GM23338 (cell line): ENCODE data around the gene AARS2. TPM values are rescaled to one million over a fixed set of nuclear protein-coding genes. Genes with fewer than 3 reads are reported as not detected.

Experiments
- ATAC-seq: fragments of 200-7000 bp; cut with Tn5 transposase; 3 replicates; pipeline ENCODE4 v1.9.1; 2020
- DNase-seq: peaks from one replicate; pipeline ENCODE4 v3.0.0-alpha.2; 2015; ENCODE audit warnings: low spot score
- H2AFZ ChIP-seq: fragments of 200-600 bp; sonication (generic); 2 replicates; pipeline ENCODE4 v1.8.0; 2016; ENCODE audit warnings: antibody characterized with exemption, mild to moderate bottlenecking, moderate library complexity
- H3F3A ChIP-seq: fragments of 200-600 bp; sonication (generic); replicated peaks from 2 replicates; pipeline ENCODE4 v1.8.0; 2017; ENCODE audit warnings: antibody characterized with exemption, mixed run types, low read depth
- H3K27ac ChIP-seq: fragments of 200-600 bp; sonication (generic); 2 replicates; pipeline ENCODE4 v1.6.1; 2016; ENCODE audit warnings: low read depth
- H3K27me3 ChIP-seq: fragments of 200-600 bp; sonication (generic); 2 replicates; pipeline ENCODE4 v1.8.0; 2016; ENCODE audit warnings: mild to moderate bottlenecking, mixed run types, moderate library complexity; ENCODE audit not compliant: insufficient read depth
- H3K36me3 ChIP-seq: fragments of 200-600 bp; sonication (generic); 2 replicates; pipeline ENCODE4 v1.8.0; 2016; ENCODE audit warnings: mild to moderate bottlenecking; ENCODE audit not compliant: insufficient read depth
- H3K4me1 ChIP-seq: fragments of 200-600 bp; sonication (generic); 2 replicates; pipeline ENCODE4 v1.8.0; 2016; ENCODE audit warnings: mild to moderate bottlenecking, moderate library complexity; ENCODE audit not compliant: insufficient read depth
- H3K4me2 ChIP-seq: fragments of 200-600 bp; sonication (generic); 2 replicates; pipeline ENCODE4 v1.7.1; 2017; ENCODE audit warnings: mixed run types
- H3K4me3 ChIP-seq: fragments of 200-600 bp; sonication (generic); 2 replicates; pipeline ENCODE4 v1.6.1; 2016; ENCODE audit warnings: mixed run types
- H3K79me2 ChIP-seq: fragments of 200-600 bp; sonication (generic); replicated peaks from 2 replicates; pipeline ENCODE4 v1.8.0; 2017; ENCODE audit warnings: mild to moderate bottlenecking; ENCODE audit not compliant: insufficient read depth
- H3K9me2 ChIP-seq: fragments of 200-600 bp; sonication (generic); 2 replicates; pipeline ENCODE4 v1.8.0; 2017; ENCODE audit not compliant: insufficient read depth
- H4K20me1 ChIP-seq: fragments of 200-600 bp; sonication (generic); replicated peaks from 2 replicates; pipeline ENCODE4 v1.8.0; 2017; ENCODE audit warnings: mild to moderate bottlenecking; ENCODE audit not compliant: insufficient read depth
- H3K27ac Mint-ChIP-seq: 2 replicates; pipeline ENCODE4 v1.8.0; 2020; ENCODE audit warnings: inconsistent platforms, mild to moderate bottlenecking, moderate library complexity, mixed read lengths
- H3K27me3 Mint-ChIP-seq: 3 replicates; pipeline ENCODE4 v1.8.0; 2022; ENCODE audit warnings: low read depth, mild to moderate bottlenecking, moderate library complexity, mixed read lengths, inconsistent platforms; ENCODE audit not compliant: insufficient read depth, poor library complexity
- H3K36me3 Mint-ChIP-seq: 3 replicates; pipeline ENCODE4 v1.8.0; 2021; ENCODE audit warnings: low read depth, mild to moderate bottlenecking, inconsistent platforms, moderate library complexity, mixed read lengths
- H3K4me1 Mint-ChIP-seq: 3 replicates; pipeline ENCODE4 v1.8.0; 2020; ENCODE audit warnings: mild to moderate bottlenecking, inconsistent platforms, mixed read lengths
- H3K4me3 Mint-ChIP-seq: 3 replicates; pipeline ENCODE4 v1.8.0; 2021; ENCODE audit warnings: moderate library complexity, mild to moderate bottlenecking, inconsistent platforms, mixed read lengths
- H3K9me3 Mint-ChIP-seq: 3 replicates; pipeline ENCODE4 v1.8.0; 2020; ENCODE audit warnings: moderate library complexity, mild to moderate bottlenecking, inconsistent platforms, mixed read lengths
- EZH2phosphoT487 ChIP-seq: fragments of 200-600 bp; sonication (generic); IDR thresholded peaks from one replicate; pipeline ENCODE4 v1.8.1; 2018; ENCODE audit warnings: antibody characterized with exemption; ENCODE audit not compliant: unreplicated experiment
- JUNB ChIP-seq: IDR thresholded peaks from one replicate; pipeline ENCODE4 v1.6.1; 2016; ENCODE audit warnings: antibody characterized with exemption; ENCODE audit not compliant: unreplicated experiment
- POLR2AphosphoS5 ChIP-seq: IDR thresholded peaks from 2 replicates; pipeline ENCODE4 v1.6.1; 2016; ENCODE audit warnings: antibody characterized with exemption, low read depth
- polyA plus RNA-seq: library from polyadenylated mRNA; unstranded; fragments of >200 nt; fragmentation: Nextera tagmentation; extraction: Ambion mirVana; gene quantifications from 2 replicates; pipeline ENCODE4 v1.2.1, GENCODE V29; 2016
- total RNA-seq: library from RNA; depleted of rRNA; stranded (reverse); fragments of >200 nt; shearing (Covaris generic); gene quantifications from 2 replicates; pipeline ENCODE4 v1.2.3, GENCODE V29; 2014
- TF ChIP-seq, protein P1 (sequence below): fragments of 250-450 bp; sonication (Bioruptor Pico); IDR thresholded peaks from 2 replicates; pipeline ENCODE4 v1.5.0; 2020; ENCODE audit warnings: mild to moderate bottlenecking, moderate library complexity
- TF ChIP-seq, protein P2 (sequence below): IDR thresholded peaks from 2 replicates; pipeline ENCODE4 v1.6.1; 2016; ENCODE audit warnings: antibody characterized with exemption
- TF ChIP-seq, protein P3 (sequence below), 2 experiments: fragments of 200-600 bp in 1 of 2; sonication (generic) in 1 of 2; conservative IDR thresholded peaks; 2 replicates each; pipeline versions ENCODE4 v1.5.1 to v1.6.1; 2016 to 2017; ENCODE audit warnings: antibody characterized with exemption in 2 of 2, low read depth in 2 of 2, mild to moderate bottlenecking in 2 of 2, moderate library complexity in 1 of 2

AARS2 gene
- total and polyA plus RNA-seq, 2 experiments from 2014 or later = 6.5 to 23.2 TPM

DNA sequence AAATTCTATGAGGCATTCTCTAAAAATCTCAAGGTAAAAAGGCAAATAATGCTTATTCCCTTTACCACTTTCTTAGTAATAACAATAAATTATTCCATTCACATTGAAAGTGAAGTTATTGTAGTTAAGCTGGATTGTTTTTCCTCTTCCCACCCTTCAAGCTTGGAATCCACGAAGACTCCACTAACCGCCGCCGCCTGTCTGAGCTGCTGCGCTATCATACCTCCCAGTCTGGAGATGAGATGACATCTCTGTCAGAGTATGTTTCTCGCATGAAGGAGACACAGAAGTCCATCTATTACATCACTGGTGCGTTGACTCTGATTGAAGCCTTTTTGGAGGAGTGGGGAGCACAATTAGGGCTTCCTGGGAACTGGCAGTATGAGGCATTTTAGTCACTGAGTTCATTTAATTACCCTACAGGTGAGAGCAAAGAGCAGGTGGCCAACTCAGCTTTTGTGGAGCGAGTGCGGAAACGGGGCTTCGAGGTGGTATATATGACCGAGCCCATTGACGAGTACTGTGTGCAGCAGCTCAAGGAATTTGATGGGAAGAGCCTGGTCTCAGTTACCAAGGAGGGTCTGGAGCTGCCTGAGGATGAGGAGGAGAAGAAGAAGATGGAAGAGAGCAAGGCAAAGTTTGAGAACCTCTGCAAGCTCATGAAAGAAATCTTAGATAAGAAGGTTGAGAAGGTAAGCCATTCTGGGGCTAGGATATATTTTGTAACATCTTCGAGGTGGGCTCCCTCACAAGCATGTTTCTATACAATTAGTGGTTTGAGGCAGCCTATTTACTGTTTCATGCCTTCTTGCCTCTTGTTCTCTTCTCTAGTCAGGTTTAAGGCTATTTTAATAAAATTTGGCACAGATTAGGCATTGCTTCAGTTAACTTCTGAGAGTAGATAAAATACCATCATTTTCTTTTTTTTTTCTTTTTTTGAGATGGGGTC lies 61.3 kb downstream of the AARS2 start:
- ATAC-seq (no peak), DNase-seq (no peak)
- TF ChIP-seq, protein P1, sequence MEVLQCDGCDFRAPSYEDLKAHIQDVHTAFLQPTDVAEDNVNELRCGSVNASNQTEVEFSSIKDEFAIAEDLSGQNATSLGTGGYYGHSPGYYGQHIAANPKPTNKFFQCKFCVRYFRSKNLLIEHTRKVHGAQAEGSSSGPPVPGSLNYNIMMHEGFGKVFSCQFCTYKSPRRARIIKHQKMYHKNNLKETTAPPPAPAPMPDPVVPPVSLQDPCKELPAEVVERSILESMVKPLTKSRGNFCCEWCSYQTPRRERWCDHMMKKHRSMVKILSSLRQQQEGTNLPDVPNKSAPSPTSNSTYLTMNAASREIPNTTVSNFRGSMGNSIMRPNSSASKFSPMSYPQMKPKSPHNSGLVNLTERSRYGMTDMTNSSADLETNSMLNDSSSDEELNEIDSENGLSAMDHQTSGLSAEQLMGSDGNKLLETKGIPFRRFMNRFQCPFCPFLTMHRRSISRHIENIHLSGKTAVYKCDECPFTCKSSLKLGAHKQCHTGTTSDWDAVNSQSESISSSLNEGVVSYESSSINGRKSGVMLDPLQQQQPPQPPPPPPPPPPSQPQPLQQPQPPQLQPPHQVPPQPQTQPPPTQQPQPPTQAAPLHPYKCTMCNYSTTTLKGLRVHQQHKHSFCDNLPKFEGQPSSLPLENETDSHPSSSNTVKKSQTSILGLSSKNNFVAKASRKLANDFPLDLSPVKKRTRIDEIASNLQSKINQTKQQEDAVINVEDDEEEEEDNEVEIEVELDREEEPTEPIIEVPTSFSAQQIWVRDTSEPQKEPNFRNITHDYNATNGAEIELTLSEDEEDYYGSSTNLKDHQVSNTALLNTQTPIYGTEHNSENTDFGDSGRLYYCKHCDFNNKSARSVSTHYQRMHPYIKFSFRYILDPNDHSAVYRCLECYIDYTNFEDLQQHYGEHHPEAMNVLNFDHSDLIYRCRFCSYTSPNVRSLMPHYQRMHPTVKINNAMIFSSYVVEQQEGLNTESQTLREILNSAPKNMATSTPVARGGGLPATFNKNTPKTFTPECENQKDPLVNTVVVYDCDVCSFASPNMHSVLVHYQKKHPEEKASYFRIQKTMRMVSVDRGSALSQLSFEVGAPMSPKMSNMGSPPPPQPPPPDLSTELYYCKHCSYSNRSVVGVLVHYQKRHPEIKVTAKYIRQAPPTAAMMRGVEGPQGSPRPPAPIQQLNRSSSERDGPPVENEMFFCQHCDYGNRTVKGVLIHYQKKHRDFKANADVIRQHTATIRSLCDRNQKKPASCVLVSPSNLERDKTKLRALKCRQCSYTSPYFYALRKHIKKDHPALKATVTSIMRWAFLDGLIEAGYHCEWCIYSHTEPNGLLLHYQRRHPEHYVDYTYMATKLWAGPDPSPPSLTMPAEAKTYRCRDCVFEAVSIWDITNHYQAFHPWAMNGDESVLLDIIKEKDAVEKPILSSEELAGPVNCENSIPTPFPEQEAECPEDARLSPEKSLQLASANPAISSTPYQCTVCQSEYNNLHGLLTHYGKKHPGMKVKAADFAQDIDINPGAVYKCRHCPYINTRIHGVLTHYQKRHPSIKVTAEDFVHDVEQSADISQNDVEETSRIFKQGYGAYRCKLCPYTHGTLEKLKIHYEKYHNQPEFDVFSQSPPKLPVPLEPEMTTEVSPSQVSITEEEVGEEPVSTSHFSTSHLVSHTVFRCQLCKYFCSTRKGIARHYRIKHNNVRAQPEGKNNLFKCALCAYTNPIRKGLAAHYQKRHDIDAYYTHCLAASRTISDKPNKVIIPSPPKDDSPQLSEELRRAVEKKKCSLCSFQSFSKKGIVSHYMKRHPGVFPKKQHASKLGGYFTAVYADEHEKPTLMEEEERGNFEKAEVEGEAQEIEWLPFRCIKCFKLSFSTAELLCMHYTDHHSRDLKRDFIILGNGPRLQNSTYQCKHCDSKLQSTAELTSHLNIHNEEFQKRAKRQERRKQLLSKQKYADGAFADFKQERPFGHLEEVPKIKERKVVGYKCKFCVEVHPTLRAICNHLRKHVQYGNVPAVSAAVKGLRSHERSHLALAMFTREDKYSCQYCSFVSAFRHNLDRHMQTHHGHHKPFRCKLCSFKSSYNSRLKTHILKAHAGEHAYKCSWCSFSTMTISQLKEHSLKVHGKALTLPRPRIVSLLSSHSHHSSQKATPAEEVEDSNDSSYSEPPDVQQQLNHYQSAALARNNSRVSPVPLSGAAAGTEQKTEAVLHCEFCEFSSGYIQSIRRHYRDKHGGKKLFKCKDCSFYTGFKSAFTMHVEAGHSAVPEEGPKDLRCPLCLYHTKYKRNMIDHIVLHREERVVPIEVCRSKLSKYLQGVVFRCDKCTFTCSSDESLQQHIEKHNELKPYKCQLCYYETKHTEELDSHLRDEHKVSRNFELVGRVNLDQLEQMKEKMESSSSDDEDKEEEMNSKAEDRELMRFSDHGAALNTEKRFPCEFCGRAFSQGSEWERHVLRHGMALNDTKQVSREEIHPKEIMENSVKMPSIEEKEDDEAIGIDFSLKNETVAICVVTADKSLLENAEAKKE (CRISPR knock-in tag) = no peak
- peak; percentile 37; the same call in 1 of the 2 replicates for TF ChIP-seq POLR2AphosphoS5
- no peaks in the 10 kb centered on the region for H3K9me2 ChIP-seq
- peaks cover 13% of the 10 kb centered on the region for H3K9me3 Mint-ChIP-seq
- no peak overlapping the region for H2AFZ ChIP-seq
- peaks cover 65% of the 10 kb centered on the region for H3K79me2 ChIP-seq
- peaks cover 63% of the 10 kb centered on the region for H4K20me1 ChIP-seq
- no peaks in the 10 kb centered on the region for H3K27me3 ChIP-seq
- peaks cover 65% of the 10 kb centered on the region for H3K36me3 ChIP-seq
- H3K4me1 Mint-ChIP-seq = peaks cover 62% of the 10 kb centered on the region
- H3K27ac Mint-ChIP-seq = peak overlapping the region; percentile 72
- H3K27me3 Mint-ChIP-seq = peaks cover 76% of the 10 kb centered on the region
- peaks cover 93% of the 10 kb centered on the region for H3F3A ChIP-seq
- H3K27ac ChIP-seq = peak overlapping the region; percentile 99; the same call in 1 of the 2 replicates
- H3K4me3 ChIP-seq = no peak overlapping the region
- peaks cover 19% of the 10 kb centered on the region for H3K4me1 ChIP-seq
- peak overlapping the region; percentile 49 for H3K4me3 Mint-ChIP-seq
- peaks cover 94% of the 10 kb centered on the region for H3K36me3 Mint-ChIP-seq
- H3K4me2 ChIP-seq = no peak overlapping the region

DNA sequence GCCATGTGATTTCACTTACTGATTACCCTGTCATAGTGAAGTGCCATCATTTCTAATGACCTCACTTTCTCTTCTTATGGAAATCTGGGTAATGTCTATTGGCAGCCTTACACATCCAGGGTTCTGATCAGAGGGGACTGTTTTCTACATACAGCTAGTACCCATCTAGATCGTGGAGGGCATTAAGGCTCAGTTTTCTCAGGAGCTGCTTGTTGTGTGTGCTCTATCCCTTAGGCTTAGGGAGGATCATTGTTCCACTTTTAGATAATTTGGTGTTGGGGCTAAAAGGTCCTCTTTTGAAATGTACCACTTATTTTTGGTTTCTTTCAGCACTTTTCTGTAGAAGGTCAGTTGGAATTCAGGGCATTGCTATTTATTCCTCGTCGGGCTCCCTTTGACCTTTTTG lies 62.4 kb downstream of the AARS2 start:
- H2AFZ ChIP-seq = no peak overlapping the region
- peak overlapping the region; percentile 99 for H3K27ac ChIP-seq
- peaks cover 75% of the 10 kb centered on the region for H3K27me3 Mint-ChIP-seq
- H3K9me2 ChIP-seq = no peaks in the 10 kb centered on the region
- peak overlapping the region; percentile 11; the same call in 1 of the 3 replicates for H3K4me3 Mint-ChIP-seq
- H3K36me3 Mint-ChIP-seq = peaks cover 88% of the 10 kb centered on the region
- H4K20me1 ChIP-seq = peaks cover 63% of the 10 kb centered on the region
- peaks cover 13% of the 10 kb centered on the region for H3K9me3 Mint-ChIP-seq
- peaks cover 65% of the 10 kb centered on the region for H3K36me3 ChIP-seq
- ATAC-seq (no peak), DNase-seq (no peak)
- H3F3A ChIP-seq = peaks cover 89% of the 10 kb centered on the region
- peaks cover 63% of the 10 kb centered on the region for H3K79me2 ChIP-seq
- TF ChIP-seq, protein P2, sequence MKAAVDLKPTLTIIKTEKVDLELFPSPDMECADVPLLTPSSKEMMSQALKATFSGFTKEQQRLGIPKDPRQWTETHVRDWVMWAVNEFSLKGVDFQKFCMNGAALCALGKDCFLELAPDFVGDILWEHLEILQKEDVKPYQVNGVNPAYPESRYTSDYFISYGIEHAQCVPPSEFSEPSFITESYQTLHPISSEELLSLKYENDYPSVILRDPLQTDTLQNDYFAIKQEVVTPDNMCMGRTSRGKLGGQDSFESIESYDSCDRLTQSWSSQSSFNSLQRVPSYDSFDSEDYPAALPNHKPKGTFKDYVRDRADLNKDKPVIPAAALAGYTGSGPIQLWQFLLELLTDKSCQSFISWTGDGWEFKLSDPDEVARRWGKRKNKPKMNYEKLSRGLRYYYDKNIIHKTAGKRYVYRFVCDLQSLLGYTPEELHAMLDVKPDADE = no peak
- TF ChIP-seq EZH2phosphoT487 (no peak), JUNB (no peak), POLR2AphosphoS5 (0 out of 2 replicates have a peak, but pooled peaks have one; percentile 11)
- TF ChIP-seq, protein P3, sequence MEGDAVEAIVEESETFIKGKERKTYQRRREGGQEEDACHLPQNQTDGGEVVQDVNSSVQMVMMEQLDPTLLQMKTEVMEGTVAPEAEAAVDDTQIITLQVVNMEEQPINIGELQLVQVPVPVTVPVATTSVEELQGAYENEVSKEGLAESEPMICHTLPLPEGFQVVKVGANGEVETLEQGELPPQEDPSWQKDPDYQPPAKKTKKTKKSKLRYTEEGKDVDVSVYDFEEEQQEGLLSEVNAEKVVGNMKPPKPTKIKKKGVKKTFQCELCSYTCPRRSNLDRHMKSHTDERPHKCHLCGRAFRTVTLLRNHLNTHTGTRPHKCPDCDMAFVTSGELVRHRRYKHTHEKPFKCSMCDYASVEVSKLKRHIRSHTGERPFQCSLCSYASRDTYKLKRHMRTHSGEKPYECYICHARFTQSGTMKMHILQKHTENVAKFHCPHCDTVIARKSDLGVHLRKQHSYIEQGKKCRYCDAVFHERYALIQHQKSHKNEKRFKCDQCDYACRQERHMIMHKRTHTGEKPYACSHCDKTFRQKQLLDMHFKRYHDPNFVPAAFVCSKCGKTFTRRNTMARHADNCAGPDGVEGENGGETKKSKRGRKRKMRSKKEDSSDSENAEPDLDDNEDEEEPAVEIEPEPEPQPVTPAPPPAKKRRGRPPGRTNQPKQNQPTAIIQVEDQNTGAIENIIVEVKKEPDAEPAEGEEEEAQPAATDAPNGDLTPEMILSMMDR (conservative IDR thresholded peaks at IDR 0.05; ENCODE audit: low read depth in 2 of 2) = no peak
- peaks cover 20% of the 10 kb centered on the region for H3K4me1 ChIP-seq
- no peak overlapping the region; the same call in 1 of the 2 replicates for H3K27ac Mint-ChIP-seq
- H3K27me3 ChIP-seq = no peaks in the 10 kb centered on the region
- peaks cover 56% of the 10 kb centered on the region for H3K4me1 Mint-ChIP-seq
- peak overlapping the region; percentile 100; the same call in 1 of the 2 replicates for H3K4me3 ChIP-seq
- H3K4me2 ChIP-seq = 0 out of 2 replicates have a peak overlapping the region, but pooled peaks have one; percentile 14
